Measurements from ENCODE around the gene HMGB1. TPM values are rescaled to one million over a fixed set of nuclear protein-coding genes. Genes with fewer than 3 reads are reported as not detected.
A peak's percentile ranks its signal among the peaks of the same experiment; 100 is the strongest.

The HMGB1 gene
- total RNA-seq (483 and 529 TPM in 2 replicates), polyA plus RNA-seq (79.2 and 220 TPM in 2 replicates), polyA minus RNA-seq (108 and 123 TPM in 2 replicates)
- total RNA-seq (2013), result 515 TPM

GRCh38 chr13:30465593-30466357 lies at the start of gene HMGB1:
Gene HMGB1 (minus strand): TSS chr13:30465936. CDS start chr13:30463680, 2,256 bp downstream.
- H4K20me1 ChIP-seq (ENCODE audit: control insufficient read depth, insufficient read depth, low read length, poor library complexity, severe bottlenecking), result peaks cover 10% of the 10 kb centered on the region

More at GRCh38 chr13:30465593-30466357, at the start of gene HMGB1:
- no peaks in the 10 kb centered on the region for H3K9me3 Mint-ChIP-seq (ENCODE audit: insufficient read depth)
- CTCF ChIA-PET, result interaction anchor here (0.6 to 1.9 kb wide), 6 partner anchors 49 to 152 kb away, joined by 3 to 7 read pairs (median 4); partner anchors contain the start of gene USPL1
- H3K27ac Mint-ChIP-seq, result peak within 1 kb of the TSS; percentile 100
- H3K4me1 Mint-ChIP-seq, result peaks cover 38% of the 10 kb centered on the region
- peak; percentile 82 for ATAC-seq (ENCODE audit: low read depth)
- intact Hi-C loops (cut with micrococcal nuclease), result loop anchor here (1.0 to 10.0 kb wide), 6 partner anchors 21 to 699 kb away; partner anchors contain the start of genes HSPH1, KATNAL1 and UBL3
- H3K9me3 ChIP-seq (ENCODE audit: control extremely low read depth in 1 of 3, control insufficient read depth in 2 of 3, insufficient read depth in 1 of 3, low read length in 2 of 3), result no peaks in the 10 kb centered on the region
- peaks cover 33 to 38% of the 10 kb centered on the region in 2 donors for H3K4me1 ChIP-seq (ENCODE audit: control insufficient read depth in 2 of 2, insufficient read depth in 2 of 2, low read length in 2 of 2)
- peak within 1 kb of the TSS; percentile 98 for H3K4me3 Mint-ChIP-seq
- peak within 1 kb of the TSS; percentile 83 for H3K4me2 ChIP-seq (replicated peaks; ENCODE audit: low read depth, low read length, poor library complexity, severe bottlenecking)
- H3K27ac ChIP-seq (ENCODE audit: low read length in 2 of 2), result peak within 1 kb of the TSS; percentile 54 to 91
- H3K4me3 ChIP-seq (ENCODE audit: control extremely low read depth in 1 of 5, extremely low read depth in 1 of 5, insufficient read depth in 1 of 5, low read depth in 2 of 5, low read length in 4 of 5), result peak within 1 kb of the TSS; percentile 21 to 86 (median 78)
- H2AFZ ChIP-seq (ENCODE audit: insufficient read depth, low read depth, low read length, poor library complexity, severe bottlenecking), result peak within 1 kb of the TSS; percentile 76
- peak within 1 kb of the TSS; percentile 93 for H3K9ac ChIP-seq (ENCODE audit: low read length)
- H3K27me3 ChIP-seq (replicated peaks in 1 of 4; ENCODE audit: control extremely low read depth in 1 of 4, control insufficient read depth in 3 of 4, insufficient read depth in 4 of 4, low read length in 3 of 4), result no peaks in the 10 kb centered on the region
- 0% methylated on average over 50 of the region's 57 CpGs for WGBS (ENCODE audit: insufficient coverage)
- H3K36me3 ChIP-seq (replicated peaks in 1 of 2; ENCODE audit: control extremely low read depth in 1 of 2, control insufficient read depth in 1 of 2, extremely low read depth in 1 of 2, insufficient read depth in 2 of 2, low read length in 1 of 2), result peaks cover 1 to 22% of the 10 kb centered on the region in 2 experiments
- POLR2A ChIA-PET, result interaction anchor here (0.6 to 2.9 kb wide), 10 partner anchors 11 to 334 kb away, joined by 3 to 33 read pairs (median 4); partner anchors contain the start of genes UBE2L5 and USPL1
- TF ChIP-seq CTCF (IDR thresholded peaks at IDR 0.05) (no peak), EZH2 (IDR thresholded peaks at IDR 0.05; ENCODE audit: borderline replicate concordance, insufficient read depth, low read depth, low read length, poor library complexity, severe bottlenecking) (no peak)
- no peaks in the 10 kb centered on the region for H3K27me3 Mint-ChIP-seq
- peak; percentile 97 for DNase-seq
- H3K79me2 ChIP-seq (ENCODE audit: control insufficient read depth, insufficient read depth, low read length), result peaks cover 28% of the 10 kb centered on the region
